ENCODE data around the gene PPFIA2.

DNA sequence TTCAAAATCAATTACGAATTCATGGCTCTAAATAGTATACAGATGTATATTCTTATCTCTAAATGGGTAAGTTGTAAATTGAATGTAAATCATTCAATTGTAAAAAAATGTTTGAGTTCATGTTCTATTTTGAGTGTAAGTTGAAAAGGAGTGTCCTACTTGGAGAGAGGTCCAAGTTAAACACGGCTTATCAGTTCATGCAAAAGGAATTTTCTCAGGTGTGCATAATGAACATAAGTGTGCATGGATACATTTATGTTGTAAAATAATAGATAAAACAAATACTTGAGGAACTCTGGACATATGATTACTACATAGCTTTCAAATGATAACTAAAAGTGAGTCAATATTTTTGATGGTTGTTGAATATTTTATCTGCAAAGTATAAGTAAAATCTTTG is 79.5 kb downstream of the PPFIA2 start:
- TF ChIP-seq, protein P1, sequence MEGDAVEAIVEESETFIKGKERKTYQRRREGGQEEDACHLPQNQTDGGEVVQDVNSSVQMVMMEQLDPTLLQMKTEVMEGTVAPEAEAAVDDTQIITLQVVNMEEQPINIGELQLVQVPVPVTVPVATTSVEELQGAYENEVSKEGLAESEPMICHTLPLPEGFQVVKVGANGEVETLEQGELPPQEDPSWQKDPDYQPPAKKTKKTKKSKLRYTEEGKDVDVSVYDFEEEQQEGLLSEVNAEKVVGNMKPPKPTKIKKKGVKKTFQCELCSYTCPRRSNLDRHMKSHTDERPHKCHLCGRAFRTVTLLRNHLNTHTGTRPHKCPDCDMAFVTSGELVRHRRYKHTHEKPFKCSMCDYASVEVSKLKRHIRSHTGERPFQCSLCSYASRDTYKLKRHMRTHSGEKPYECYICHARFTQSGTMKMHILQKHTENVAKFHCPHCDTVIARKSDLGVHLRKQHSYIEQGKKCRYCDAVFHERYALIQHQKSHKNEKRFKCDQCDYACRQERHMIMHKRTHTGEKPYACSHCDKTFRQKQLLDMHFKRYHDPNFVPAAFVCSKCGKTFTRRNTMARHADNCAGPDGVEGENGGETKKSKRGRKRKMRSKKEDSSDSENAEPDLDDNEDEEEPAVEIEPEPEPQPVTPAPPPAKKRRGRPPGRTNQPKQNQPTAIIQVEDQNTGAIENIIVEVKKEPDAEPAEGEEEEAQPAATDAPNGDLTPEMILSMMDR (IDR thresholded peaks at IDR 0.05) = no peak
- no peak for TF ChIP-seq POLR2A (IDR thresholded peaks at IDR 0.05)

All from Peyer's patch (tissue), 4 donors.